Measurements from ENCODE around the gene RETREG3.
A peak's percentile ranks its signal among the peaks of the same experiment; 100 is the strongest.

The RETREG3 gene

DNA sequence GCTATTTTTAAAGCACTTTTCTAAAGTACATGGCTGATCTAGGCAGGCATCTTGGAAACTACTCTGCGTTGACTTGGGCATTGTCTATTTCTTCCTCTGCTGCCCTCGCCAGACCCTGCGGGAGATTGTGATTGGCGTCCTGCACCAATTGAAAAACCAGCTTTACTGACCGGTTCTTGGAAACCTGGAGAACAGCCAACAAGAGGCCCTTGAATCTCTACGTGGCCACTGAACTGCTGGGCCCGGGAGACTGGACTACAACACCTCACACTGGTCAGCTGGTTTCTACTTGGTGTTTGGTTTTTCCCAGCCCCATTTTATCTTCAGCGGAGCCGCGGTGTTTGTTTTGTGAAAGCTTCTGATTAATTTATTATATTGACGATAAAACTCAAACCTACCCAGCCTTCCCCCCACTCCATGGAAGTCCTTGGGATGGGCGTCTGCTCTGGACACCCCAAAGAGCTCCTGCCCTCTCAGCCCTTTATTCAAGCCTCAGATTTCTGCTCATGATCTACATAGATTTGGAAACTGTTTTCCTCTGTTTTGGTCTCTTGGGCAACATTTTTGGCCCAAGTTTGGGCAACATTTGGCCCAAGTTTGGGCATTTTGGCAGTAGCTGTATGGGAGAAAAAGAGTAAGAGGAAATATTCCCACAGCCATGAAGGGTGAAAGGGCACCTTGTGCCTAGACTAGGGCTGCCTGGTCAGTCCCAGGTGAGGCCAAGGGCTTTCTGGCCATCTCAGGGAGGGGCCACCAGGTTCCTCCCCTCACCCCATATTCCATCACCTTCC lies 37.5 kb downstream of the RETREG3 start:
- 0 out of 22 replicates have a peak overlapping the region, but pooled peaks of 1 of the 11 experiments have one; percentile 17 for H3K4me2 ChIP-seq
- no peak for TF ChIP-seq Cebpa-rat (IDR thresholded peaks at IDR 0.05)
- H3K9ac ChIP-seq: peak overlapping the region in 9 of 11 experiments; percentile 0 to 51 (median 28); a peak in 15 of 22 replicates
- H3K36me3 ChIP-seq: peaks cover 72 to 85% (median 81%) of the 10 kb centered on the region in 11 experiments
- H3K4me3 ChIP-seq: no peak overlapping the region
- H3K27ac ChIP-seq: no peak overlapping the region
- H3K9me3 ChIP-seq (replicated peaks in 1 of 11): no peaks in the 10 kb centered on the region
- peaks cover 19 to 89% (median 43%) of the 10 kb centered on the region in 10 experiments for H3K4me1 ChIP-seq
- H4K20me1 ChIP-seq: peaks cover 0 to 79% (median 54%) of the 10 kb centered on the region in 11 experiments; a peak in 19 of 22 replicates
- H3K27me3 ChIP-seq: no peaks in the 10 kb centered on the region

DNA sequence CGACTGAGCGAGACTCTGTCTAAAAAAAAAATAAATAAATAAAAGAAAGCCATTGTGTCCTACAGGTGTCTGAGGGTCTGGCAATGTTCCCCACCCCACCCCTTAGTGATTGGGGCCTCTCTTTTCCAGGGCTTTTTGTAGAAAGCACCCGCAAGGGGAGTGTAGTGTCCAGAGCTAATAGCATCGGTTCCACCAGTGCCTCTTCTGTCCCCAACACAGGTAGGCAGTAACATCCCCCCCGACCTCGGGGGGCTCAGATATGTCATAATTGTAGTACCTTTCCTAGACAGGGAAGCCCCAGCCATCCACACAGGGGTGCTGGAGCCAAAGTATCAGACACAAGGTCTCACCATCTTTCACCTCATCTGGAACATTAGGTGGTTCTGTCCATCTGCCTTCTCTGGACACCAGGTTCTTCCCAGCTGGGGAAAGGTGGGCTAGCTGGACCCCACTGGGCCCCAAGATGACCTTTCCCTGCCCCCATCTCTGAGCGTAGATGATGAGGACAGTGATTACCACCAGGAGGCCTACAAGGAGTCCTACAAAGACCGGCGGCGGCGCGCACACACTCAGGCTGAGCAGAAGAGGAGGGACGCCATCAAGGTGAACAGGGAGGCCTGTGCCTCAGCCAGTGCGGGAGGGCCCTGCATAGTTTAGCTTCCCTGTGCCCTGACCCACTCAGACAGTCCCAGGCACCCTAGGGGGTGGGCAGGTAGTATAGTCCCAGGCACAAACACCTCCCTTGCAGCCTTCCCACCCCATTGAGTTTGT lies 40.6 kb downstream of the RETREG3 start:
- Histone ChIP-seq H3K27ac (peak overlapping the region in 6 of 11 experiments; percentile 5 to 90 (median 86); a peak in 12 of 22 replicates), H3K9ac (peak overlapping the region in 9 of 11 experiments; percentile 19 to 96 (median 89); a peak in 17 of 22 replicates), H4K20me1 (peaks cover 0 to 53% (median 41%) of the 10 kb centered on the region in 11 experiments; a peak in 18 of 22 replicates), H3K27me3 (no peaks in the 10 kb centered on the region), H3K4me3 (peak overlapping the region in 8 of 10 experiments; percentile 16 to 97 (median 86); a peak in 14 of 20 replicates), H3K9me3 (replicated peaks in 1 of 11) (no peaks in the 10 kb centered on the region), H3K36me3 (peaks cover 83 to 85% (median 84%) of the 10 kb centered on the region in 11 experiments), H3K4me2 (peak overlapping the region; percentile 86 to 98 (median 96)), H3K4me1 (peaks cover 24 to 89% (median 49%) of the 10 kb centered on the region in 10 experiments)
- no peak for TF ChIP-seq Cebpa-rat (IDR thresholded peaks at IDR 0.05)

DNA sequence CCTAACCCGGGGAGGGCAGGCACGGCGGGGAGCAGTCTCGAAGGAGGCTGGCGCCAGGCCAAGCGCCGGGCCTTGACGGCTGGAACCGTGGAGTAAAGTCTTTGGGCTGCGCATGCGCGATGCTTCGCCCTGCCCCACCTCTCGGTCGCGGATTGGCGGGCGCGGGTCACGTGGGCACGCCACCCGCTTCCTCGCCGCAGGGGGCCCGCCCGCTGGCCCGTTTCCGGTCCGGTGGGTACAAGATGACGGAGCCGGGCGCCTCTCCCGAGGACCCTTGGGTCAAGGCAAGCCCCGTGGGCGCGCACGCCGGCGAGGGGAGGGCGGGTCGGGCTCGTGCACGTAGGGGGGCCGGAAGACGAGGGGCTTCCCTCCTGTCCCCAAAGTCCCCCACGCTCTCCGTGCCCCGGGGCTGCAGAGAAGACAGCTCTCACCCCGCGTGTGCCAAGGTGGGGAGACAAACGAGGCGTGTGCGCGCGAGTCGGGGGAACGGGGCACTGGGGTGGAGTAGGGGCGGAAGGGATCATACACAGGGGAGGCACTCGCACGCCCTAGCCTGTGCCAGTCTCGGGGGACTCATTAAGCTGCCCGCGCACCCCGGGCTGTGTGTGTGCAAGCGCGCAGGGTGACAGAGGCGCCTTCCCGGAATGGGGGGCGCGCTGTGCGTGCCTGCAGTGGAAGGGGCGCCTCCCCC lies 42.1 kb downstream of the RETREG3 start, which contains the start of gene MLX:
MLX (plus strand) TSS at position 218 of the 691 bp plus-strand sequence; CDS start at position 243, 25 bp downstream.
- peak within 1 kb of the TSS; percentile 85 to 98 (median 90) for H3K9ac ChIP-seq
- H3K9me3 ChIP-seq (replicated peaks in 1 of 11): no peaks in the 10 kb centered on the region
- H4K20me1 ChIP-seq: peaks cover 0 to 38% (median 27%) of the 10 kb centered on the region in 11 experiments; a peak in 17 of 22 replicates
- no peaks in the 10 kb centered on the region for H3K27me3 ChIP-seq
- peaks cover 34 to 84% (median 59%) of the 10 kb centered on the region in 10 experiments for H3K4me1 ChIP-seq
- TF ChIP-seq Cebpa-rat (IDR thresholded peaks at IDR 0.05): no peak
- H3K36me3 ChIP-seq: peaks cover 68 to 76% (median 72%) of the 10 kb centered on the region in 11 experiments
- H3K4me2 ChIP-seq: peak within 1 kb of the TSS; percentile 86 to 98 (median 96)
- peak within 1 kb of the TSS; percentile 78 to 97 (median 90) for H3K4me3 ChIP-seq
- H3K27ac ChIP-seq: peak within 1 kb of the TSS; percentile 79 to 90 (median 86)

DNA sequence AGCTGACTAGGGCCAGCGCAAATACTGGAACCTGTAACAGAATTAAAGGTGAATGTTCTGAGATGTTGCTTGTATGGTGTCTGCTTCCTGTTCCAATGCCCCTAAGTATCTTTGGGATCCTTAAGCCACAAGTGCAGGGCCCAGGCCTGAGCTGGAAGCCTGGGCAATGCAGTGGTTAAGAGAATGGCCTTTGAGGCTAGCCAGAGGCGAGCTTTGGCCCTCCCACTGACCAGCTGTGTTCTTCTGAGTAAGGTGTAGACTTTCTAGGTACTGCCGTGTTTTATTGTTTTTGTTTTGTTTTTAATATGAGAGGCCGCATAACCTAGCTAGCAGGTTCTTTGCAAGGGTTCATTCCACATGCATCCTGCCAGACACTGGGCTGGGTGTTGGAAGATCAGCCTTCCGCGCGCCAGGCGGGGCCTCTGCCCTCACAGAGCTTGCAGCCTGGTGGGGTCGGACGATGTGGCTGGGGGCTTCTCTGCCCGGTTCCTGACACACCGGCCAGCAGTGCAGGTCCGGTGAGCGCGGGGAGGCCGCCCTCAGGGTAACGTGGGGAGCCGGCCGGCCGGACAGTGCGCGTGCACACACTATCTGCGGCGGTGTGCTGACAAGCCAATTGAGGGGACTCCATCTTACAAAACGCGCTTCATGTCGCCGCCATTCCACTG lies 42.8 kb downstream of the RETREG3 start:
- peak overlapping the region; percentile 85 to 98 (median 90) for H3K9ac ChIP-seq
- peak overlapping the region; percentile 78 to 97 (median 90) for H3K4me3 ChIP-seq
- peaks cover 0 to 31% (median 20%) of the 10 kb centered on the region in 11 experiments; a peak in 13 of 22 replicates for H4K20me1 ChIP-seq

DNA sequence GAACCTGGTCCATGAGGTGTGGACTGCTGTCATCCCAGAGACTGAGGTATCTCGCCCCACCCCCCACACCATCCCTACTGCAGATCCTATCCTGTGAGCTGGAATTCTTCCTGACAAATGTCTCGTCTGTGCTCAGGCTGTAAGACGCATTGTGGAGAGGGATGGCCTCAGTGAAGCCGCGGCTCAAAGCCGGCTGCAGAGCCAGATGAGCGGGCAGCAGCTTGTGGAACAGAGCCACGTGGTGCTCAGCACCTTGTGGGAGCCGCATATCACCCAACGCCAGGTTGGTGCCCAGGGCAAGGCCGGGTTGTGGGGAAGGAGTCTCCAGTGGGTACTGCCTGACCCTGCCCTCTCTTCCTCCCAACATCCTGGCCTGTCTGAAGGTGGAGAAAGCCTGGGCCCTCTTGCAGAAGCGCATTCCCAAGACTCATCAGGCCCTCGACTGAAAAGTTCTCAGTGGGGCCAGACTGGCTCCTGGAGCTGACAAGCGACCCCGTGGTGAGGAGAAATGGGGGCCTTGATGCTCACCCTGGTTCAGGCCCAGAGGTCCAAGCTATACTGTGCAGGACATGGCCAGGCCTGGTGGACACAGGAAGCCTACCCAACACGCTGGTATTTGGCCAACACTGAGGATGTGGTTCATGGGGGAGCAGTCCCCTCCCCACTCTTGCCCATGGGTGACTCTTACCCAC lies 43.5 kb downstream of the RETREG3 start:
- H4K20me1 ChIP-seq: peaks cover 0 to 24% (median 16%) of the 10 kb centered on the region in 11 experiments; a peak in 13 of 22 replicates
- TF ChIP-seq Cebpa-rat (IDR thresholded peaks at IDR 0.05): no peak
- peak overlapping the region in 9 of 11 experiments; percentile 80 to 90 (median 87); a peak in 12 of 22 replicates for H3K27ac ChIP-seq
- no peaks in the 10 kb centered on the region for H3K27me3 ChIP-seq
- H3K36me3 ChIP-seq: peaks cover 55 to 62% (median 59%) of the 10 kb centered on the region in 11 experiments
- H3K9me3 ChIP-seq (replicated peaks in 1 of 11): no peaks in the 10 kb centered on the region
- H3K4me1 ChIP-seq: peaks cover 34 to 78% (median 65%) of the 10 kb centered on the region in 10 experiments
- H3K4me3 ChIP-seq: peak overlapping the region in 3 of 10 experiments; percentile 86 to 90 (median 89); a peak in 4 of 20 replicates
- H3K9ac ChIP-seq: peak overlapping the region; percentile 85 to 98 (median 93); a peak in 18 of 22 replicates
- peak overlapping the region; percentile 86 to 98 (median 95); a peak in 21 of 22 replicates for H3K4me2 ChIP-seq

More for the DNA sequence above, 42.8 kb downstream of the RETREG3 start:
- Histone ChIP-seq H3K4me1 (peaks cover 34 to 81% (median 63%) of the 10 kb centered on the region in 10 experiments), H3K36me3 (peaks cover 61 to 69% (median 65%) of the 10 kb centered on the region in 11 experiments), H3K9me3 (replicated peaks in 1 of 11) (no peaks in the 10 kb centered on the region), H3K4me2 (peak overlapping the region; percentile 86 to 98 (median 95)), H3K27ac (peak overlapping the region; percentile 79 to 90 (median 86); a peak in 21 of 22 replicates), H3K27me3 (no peaks in the 10 kb centered on the region)
- TF ChIP-seq Cebpa-rat (IDR thresholded peaks at IDR 0.05): no peak

DNA sequence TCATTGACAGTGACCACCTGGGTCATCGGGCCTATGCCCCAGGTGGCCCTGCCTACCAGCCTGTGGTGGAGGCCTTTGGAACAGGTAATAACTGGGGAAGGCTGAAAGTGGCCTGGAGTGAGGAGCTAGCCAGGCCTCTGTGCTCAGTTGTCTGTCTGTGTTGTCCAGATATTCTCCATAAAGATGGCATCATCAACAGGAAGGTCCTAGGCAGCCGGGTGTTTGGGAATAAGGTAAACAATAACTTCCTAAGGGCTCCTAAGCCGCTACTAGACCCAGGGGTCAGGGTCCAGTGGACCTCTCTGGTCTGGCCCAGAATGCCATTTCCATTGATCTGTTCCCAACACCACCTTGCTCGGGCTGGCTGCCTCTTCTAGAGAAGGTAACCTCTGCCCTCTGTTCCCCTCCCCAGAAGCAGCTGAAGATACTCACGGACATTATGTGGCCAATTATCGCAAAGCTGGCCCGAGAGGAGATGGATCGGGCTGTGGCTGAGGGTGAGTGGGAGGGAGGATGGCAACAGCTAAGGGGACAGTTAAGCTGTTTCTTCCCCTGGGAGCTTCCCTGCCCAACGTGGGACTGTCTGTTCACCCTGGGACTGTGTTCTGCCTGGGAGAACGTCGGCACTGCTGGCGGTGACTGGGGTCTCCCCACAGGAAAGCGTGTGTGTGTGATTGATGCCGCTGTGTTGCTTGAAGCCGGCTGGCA lies 44.2 kb downstream of the RETREG3 start:
- peaks cover 48 to 55% (median 52%) of the 10 kb centered on the region in 11 experiments for H3K36me3 ChIP-seq
- peak overlapping the region; percentile 8 to 98 (median 95); a peak in 18 of 22 replicates for H3K9ac ChIP-seq
- peaks cover 34 to 71% (median 65%) of the 10 kb centered on the region in 10 experiments for H3K4me1 ChIP-seq
- peak overlapping the region in 7 of 11 experiments; percentile 96 to 100 (median 99); a peak in 7 of 22 replicates for H3K4me2 ChIP-seq
- TF ChIP-seq Cebpa-rat (IDR thresholded peaks at IDR 0.05): no peak
- H3K27me3 ChIP-seq: no peaks in the 10 kb centered on the region
- H3K27ac ChIP-seq: peak overlapping the region in 7 of 11 experiments; percentile 22 to 91 (median 89); a peak in 3 of 22 replicates
- H4K20me1 ChIP-seq: peaks cover 0 to 17% (median 15%) of the 10 kb centered on the region in 11 experiments; a peak in 13 of 22 replicates
- H3K9me3 ChIP-seq (replicated peaks in 1 of 11): no peaks in the 10 kb centered on the region
- H3K4me3 ChIP-seq: no peak overlapping the region; a peak in 1 of 20 replicates
